ENCODE data around the gene SRGAP2C.
"Not testable (repeated sequence)": the region's sequence is repeated elsewhere in the genome, so short reads cannot be mapped to it uniquely, and the experiment has no call there.

SRGAP2C gene

DNA sequence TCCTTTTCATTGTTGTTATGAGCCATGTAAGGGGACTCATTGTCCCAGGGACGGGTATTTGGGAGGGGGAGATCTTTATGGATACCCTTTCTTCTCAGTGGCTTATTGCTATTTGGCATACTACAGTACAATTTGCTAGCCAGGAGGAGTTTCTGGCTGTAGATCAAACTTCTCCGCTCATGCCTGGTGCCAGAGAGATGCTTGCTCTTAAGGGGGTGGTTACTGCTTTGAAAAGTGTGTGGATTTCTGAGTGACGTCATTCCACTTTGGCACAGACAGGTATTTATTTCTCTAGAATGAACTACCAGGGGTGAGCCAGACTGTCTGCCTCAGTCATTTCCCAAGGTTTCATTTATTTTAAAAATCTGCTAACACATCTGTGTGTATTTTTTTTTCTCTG, 131.3 kb downstream of the SRGAP2C start:
- DNase-seq (ENCODE audit: extremely low spot score, insufficient read length, low read depth); FAIRE-seq: not testable (repeated sequence)

- DNase-seq (ENCODE audit: extremely low spot score, insufficient read length, low read depth); FAIRE-seq: not testable (repeated sequence)
These were observed 133.0 kb downstream of the SRGAP2C start for GRCh38 chr1:121317491-121318468.

GRCh38 chr1:121318687-121319086, 133.9 kb downstream of the SRGAP2C start:
- FAIRE-seq; DNase-seq (ENCODE audit: extremely low spot score, insufficient read length, low read depth): not testable (repeated sequence)

DNA sequence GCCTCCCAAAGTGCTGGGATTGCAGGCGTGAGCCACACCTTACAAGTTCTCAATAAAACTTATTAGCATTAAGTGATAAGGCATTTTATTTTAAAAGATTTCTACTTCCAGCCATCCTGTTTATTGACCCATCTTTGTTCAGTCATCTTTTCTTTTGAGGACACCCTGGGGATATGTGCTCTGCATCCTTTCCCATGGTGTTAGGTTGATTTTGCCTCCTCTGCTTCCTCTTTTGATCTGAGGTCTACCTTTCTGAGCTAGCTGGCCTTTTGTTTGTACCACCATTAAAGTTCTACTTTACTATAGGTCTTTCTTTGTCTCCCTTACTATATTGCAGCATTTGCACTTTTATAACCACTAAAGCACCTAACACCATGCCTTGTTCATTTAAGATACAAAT, 136.9 kb downstream of the SRGAP2C start:
- not testable (repeated sequence) for DNase-seq (ENCODE audit: extremely low spot score, insufficient read length, low read depth); FAIRE-seq

DNA sequence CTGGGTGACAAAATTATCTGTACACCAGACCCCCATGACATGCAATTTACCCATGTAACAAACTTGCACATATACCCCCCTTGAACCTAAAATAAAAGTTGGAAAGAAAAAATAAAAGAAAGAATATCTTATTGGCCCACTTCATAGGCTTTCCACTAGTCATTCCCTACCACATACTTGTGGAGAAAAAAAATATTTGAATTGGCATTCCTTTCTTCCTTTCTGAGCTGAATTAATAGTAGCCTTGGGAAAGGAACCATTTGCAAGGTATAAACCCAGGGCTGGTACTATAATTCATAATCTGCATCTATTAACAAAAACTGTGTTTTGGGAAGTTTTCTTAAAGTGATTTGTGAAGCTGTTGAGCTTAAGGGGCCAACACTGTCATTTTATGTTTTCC, 140.0 kb downstream of the SRGAP2C start:
- DNase-seq (ENCODE audit: extremely low spot score, insufficient read length, low read depth); FAIRE-seq: not testable (repeated sequence)

DNA sequence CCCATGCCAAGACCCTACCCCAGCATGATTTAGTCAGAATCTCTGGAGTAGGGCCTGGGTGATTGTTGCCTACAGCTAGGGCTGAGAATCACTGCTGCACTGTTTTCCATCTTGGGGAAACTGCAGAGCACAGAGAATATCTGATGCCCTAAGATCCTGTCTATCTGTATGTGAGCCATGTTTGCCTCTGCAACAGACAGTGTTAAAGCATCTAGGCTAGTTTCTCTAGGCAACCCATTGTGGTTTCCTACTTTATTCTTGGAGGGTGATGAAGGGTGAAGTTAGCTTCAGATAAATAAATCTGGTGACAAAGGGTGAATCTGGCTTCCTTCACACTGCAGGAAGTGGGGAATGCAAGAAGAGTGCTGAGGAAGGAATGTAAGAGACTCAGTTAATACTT, 147.4 kb downstream of the SRGAP2C start:
- not testable (repeated sequence) for FAIRE-seq; DNase-seq (ENCODE audit: extremely low spot score, insufficient read length, low read depth)

DNA sequence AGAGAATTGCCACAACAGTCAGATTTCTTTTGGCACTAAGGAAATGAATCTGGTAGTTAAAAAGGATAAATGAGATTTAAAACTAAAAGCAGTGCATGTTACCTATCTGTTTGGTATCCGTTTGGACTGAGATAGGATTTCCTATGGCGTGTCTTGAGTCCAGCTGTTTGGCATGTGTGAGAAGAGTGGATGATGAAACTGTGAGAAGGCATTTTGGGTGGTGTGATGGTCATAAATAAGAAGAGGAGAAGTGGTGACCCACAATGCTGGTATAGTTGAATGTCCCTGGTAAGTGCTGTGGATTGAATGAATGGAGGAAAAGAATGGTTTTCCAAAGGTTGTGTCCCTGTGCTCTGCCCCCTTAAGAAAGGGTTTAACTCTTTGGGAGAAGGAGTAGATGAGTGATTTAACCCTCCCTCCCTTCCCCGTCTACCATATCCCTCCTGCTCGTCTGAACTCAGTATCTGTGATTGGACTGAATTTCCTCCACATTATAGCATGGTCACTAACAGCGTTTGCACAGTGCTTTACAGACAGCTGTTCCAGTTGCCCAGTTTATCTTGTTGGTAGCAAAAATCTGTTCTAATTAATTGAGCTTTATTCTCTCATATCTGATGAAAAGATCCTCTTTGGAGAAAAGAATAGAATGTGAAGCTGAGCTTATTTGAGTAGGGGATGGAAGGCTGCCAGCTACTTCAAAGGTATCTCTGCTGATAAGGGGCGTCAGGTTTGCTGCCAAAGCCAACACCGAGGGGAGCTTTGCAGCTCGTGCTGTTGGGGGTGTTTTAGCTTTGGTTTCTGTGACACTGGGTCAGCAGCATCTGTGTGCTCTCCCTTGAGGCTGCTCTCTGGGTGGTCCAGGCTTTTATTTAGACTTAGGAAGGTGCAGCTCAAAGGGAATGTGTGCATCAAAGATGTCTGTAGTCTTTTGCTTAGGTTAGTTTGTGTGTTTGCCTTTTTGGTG, 148.1 kb downstream of the SRGAP2C start:
- FAIRE-seq; DNase-seq (ENCODE audit: extremely low spot score, insufficient read length, low read depth): not testable (repeated sequence)

DNA sequence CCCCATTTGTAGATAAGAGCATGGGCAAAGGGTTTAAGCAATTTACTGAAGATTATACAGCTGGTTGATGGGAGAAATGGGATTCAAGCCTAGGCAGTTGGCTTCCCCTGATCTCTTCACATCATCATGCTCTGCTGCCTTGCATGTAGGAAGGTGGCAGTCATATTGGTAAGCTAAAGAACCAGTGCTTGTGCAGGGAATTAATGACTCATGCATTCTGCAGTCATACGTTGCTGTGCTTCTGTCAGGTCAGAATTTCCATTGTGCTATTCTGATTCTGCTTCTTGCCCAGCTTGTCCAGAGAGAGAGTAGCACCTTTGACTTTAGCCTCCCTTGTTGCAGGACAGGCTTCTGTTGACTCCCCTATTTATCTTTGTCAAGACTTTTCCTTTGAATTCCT, 153.2 kb downstream of the SRGAP2C start:
- not testable (repeated sequence) for FAIRE-seq; DNase-seq (ENCODE audit: extremely low spot score, insufficient read length, low read depth)

GRCh38 chr1:121339611-121340010, 154.8 kb downstream of the SRGAP2C start:
- FAIRE-seq; DNase-seq (ENCODE audit: extremely low spot score, insufficient read length, low read depth): not testable (repeated sequence)

- DNase-seq (ENCODE audit: extremely low spot score, insufficient read length, low read depth); FAIRE-seq: not testable (repeated sequence)
These were observed 158.6 kb downstream of the SRGAP2C start for GRCh38 chr1:121343311-121343906.

GRCh38 chr1:121344355-121344754, 159.6 kb downstream of the SRGAP2C start:
- not testable (repeated sequence) for FAIRE-seq; DNase-seq (ENCODE audit: extremely low spot score, insufficient read length, low read depth)

DNA sequence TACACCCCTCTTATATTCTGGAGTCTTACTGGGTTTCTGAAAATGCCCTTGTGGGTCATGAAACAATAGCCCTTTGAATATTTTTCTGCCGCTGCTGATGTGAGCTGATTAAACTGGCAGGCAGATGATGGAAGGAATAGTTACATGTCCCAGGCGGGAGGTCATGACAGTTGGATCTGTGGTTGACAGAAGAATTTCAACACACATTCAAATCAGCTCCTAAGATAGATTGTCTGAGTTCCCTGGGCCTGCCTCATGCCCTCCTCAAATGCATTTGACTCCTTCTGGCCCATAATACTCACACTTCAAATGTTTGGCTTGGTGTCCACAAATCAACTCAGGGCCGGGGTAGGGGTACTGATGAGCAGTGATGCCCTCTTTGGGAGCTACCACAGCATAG, 161.9 kb downstream of the SRGAP2C start:
- FAIRE-seq; DNase-seq (ENCODE audit: extremely low spot score, insufficient read length, low read depth): not testable (repeated sequence)

GRCh38 chr1:121347476-121347875, 162.7 kb downstream of the SRGAP2C start:
- not testable (repeated sequence) for FAIRE-seq; DNase-seq (ENCODE audit: extremely low spot score, insufficient read length, low read depth)

- not testable (repeated sequence) for DNase-seq (ENCODE audit: extremely low spot score, insufficient read length, low read depth); FAIRE-seq
These were observed 163.3 kb downstream of the SRGAP2C start for GRCh38 chr1:121348115-121348514.

- not testable (repeated sequence) for FAIRE-seq; DNase-seq (ENCODE audit: extremely low spot score, insufficient read length, low read depth)
These were observed 164.7 kb downstream of the SRGAP2C start for GRCh38 chr1:121349332-121349967.

DNA sequence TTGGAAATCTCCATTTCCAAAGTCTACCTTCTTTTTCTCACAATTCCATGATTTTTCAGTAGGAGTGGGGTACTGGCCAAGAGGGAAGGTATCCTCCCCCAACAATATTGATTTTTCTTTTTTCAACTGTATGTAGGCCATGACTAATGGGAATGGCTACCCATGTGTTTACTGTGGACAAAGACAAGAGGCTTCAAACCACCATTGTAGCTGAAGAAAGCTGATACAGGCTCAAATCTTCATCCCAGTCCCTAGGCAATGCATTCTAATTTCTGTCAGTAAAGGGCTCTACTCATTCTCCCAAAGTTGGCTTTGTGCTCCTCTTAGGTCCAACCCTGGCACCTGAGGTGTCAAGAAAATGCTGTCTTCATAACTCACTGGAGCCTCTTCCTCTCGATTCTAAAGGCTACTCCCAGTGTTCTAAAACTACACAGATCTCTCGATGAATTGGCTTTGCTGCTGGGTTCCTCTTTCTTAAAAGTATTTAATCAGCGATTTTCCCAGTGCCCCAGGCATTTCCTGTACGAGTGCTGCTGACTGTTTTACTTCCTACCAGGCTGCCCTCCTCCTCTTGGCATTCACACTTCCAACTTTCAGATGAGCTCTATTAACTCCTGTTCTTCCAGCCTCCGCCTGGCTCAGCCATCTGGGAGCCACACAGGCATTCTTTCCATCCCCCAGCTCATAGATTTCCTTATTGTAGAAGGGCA, 171.1 kb downstream of the SRGAP2C start:
- not testable (repeated sequence) for DNase-seq (ENCODE audit: extremely low spot score, insufficient read length, low read depth); FAIRE-seq

- FAIRE-seq; DNase-seq (ENCODE audit: extremely low spot score, insufficient read length, low read depth): not testable (repeated sequence)
These were observed 172.0 kb downstream of the SRGAP2C start for GRCh38 chr1:121356819-121357218.

GRCh38 chr1:121360531-121360930, 175.8 kb downstream of the SRGAP2C start:
- not testable (repeated sequence) for DNase-seq (ENCODE audit: extremely low spot score, insufficient read length, low read depth); FAIRE-seq
